ENCODE data around the gene SMYD5. TPM values are rescaled to one million over a fixed set of nuclear protein-coding genes. Genes with fewer than 3 reads are reported as not detected.
"Not testable (repeated sequence)": the region's sequence is repeated elsewhere in the genome, so short reads cannot be mapped to it uniquely, and the experiment has no call there.

Gene SMYD5
- total RNA-seq, 1 donor from 2014 or later, result 18.4 TPM

- no peak for DNase-seq (ENCODE audit: extremely low read depth, low read depth, low spot score)
Observed at GRCh38 chr2:73258186-73258912, 44.3 kb downstream of the SMYD5 start.

GRCh38 chr2:73258913-73259215 is 44.8 kb downstream of the SMYD5 start:
- no peak for DNase-seq (ENCODE audit: extremely low read depth, low read depth, low spot score)

- no peak for DNase-seq (ENCODE audit: extremely low read depth, low read depth, low spot score)
Observed at GRCh38 chr2:73259276-73259675, 45.2 kb downstream of the SMYD5 start.

GRCh38 chr2:73259704-73260337 is 45.8 kb downstream of the SMYD5 start:
- no peak for DNase-seq (ENCODE audit: extremely low read depth, low read depth, low spot score)

GRCh38 chr2:73260338-73260984 is 46.4 kb downstream of the SMYD5 start:
- peak; percentile 14 for DNase-seq (ENCODE audit: extremely low read depth, low read depth, low spot score)

GRCh38 chr2:73262108-73262651 is 48.1 kb downstream of the SMYD5 start:
- no peak for DNase-seq (ENCODE audit: extremely low read depth, low read depth, low spot score)

GRCh38 chr2:73262691-73263429 is 48.8 kb downstream of the SMYD5 start:
- DNase-seq (ENCODE audit: extremely low read depth, low read depth, low spot score), result not testable (repeated sequence)

GRCh38 chr2:73263540-73264331 is 49.7 kb downstream of the SMYD5 start:
- DNase-seq (ENCODE audit: extremely low read depth, low read depth, low spot score), result no peak

- no peak for DNase-seq (ENCODE audit: extremely low read depth, low read depth, low spot score)
Observed at GRCh38 chr2:73264332-73264606, 50.2 kb downstream of the SMYD5 start.

GRCh38 chr2:73264783-73265182 is 50.7 kb downstream of the SMYD5 start:
- no peak for DNase-seq (ENCODE audit: extremely low read depth, low read depth, low spot score)

GRCh38 chr2:73265298-73266060 is 51.4 kb downstream of the SMYD5 start:
- DNase-seq (ENCODE audit: extremely low read depth, low read depth, low spot score), result no peak

GRCh38 chr2:73266061-73266901 is 52.2 kb downstream of the SMYD5 start:
- no peak for DNase-seq (ENCODE audit: extremely low read depth, low read depth, low spot score)

- no peak for DNase-seq (ENCODE audit: extremely low read depth, low read depth, low spot score)
Observed at GRCh38 chr2:73267008-73267407, 53.0 kb downstream of the SMYD5 start.

GRCh38 chr2:73268366-73268829 is 54.4 kb downstream of the SMYD5 start:
- DNase-seq (ENCODE audit: extremely low read depth, low read depth, low spot score), result no peak

- no peak for DNase-seq (ENCODE audit: extremely low read depth, low read depth, low spot score)
Observed at GRCh38 chr2:73268830-73269685, 55.0 kb downstream of the SMYD5 start.

GRCh38 chr2:73269686-73270465 is 55.8 kb downstream of the SMYD5 start:
- DNase-seq (ENCODE audit: extremely low read depth, low read depth, low spot score), result no peak

GRCh38 chr2:73272270-73272669 is 58.2 kb downstream of the SMYD5 start:
- DNase-seq (ENCODE audit: extremely low read depth, low read depth, low spot score), result no peak

All from glomerular endothelial cell (primary cell).